Measurements from ENCODE around the gene GIPC1. TPM values are rescaled to one million over a fixed set of nuclear protein-coding genes. Genes with fewer than 3 reads are reported as not detected.
"Not testable (repeated sequence)": the region's sequence is repeated elsewhere in the genome, so short reads cannot be mapped to it uniquely, and the experiment has no call there.

Gene GIPC1
- total and polyA plus RNA-seq, 9 donors, result 14.7 to 64.5 (median 40.9) TPM

- no peaks in the 10 kb centered on the region for H3K36me3 ChIP-seq
- no peak overlapping the region for H3K27ac ChIP-seq
- no peaks in the 10 kb centered on the region for H3K9me3 ChIP-seq
- WGBS, 3 donors, result 51 to 61% (median 52%) methylated on average over 7 of the region's 7 CpGs
- no peak overlapping the region for H3K4me3 ChIP-seq
- no peak for DNase-seq
- no peaks in the 10 kb centered on the region for H3K27me3 ChIP-seq
- intact Hi-C loops (cut with DNase I), result no loop called here
- no peaks in the 10 kb centered on the region for H3K4me1 ChIP-seq (ENCODE audit: insufficient read depth)
- TF ChIP-seq EP300 (IDR thresholded peaks at IDR 0.05) (no peak), CTCF (IDR thresholded peaks at IDR 0.05) (no peak), POLR2A (IDR thresholded peaks at IDR 0.05) (no peak)
Observed at GRCh38 chr19:14542711-14543328, 46.9 kb upstream of the GIPC1 start.

- 79 to 96% (median 84%) methylated on average over 5 of the region's 5 CpGs for WGBS, 3 donors
- H3K27me3 ChIP-seq; intact Hi-C loops (cut with DNase I); H3K9me3 ChIP-seq; H3K4me3 ChIP-seq; H3K4me1 ChIP-seq (ENCODE audit: insufficient read depth); DNase-seq; H3K27ac ChIP-seq; H3K36me3 ChIP-seq: not testable (repeated sequence)
Observed at GRCh38 chr19:14541979-14542378, 46.1 kb upstream of the GIPC1 start.

- Histone ChIP-seq H3K27me3 (no peaks in the 10 kb centered on the region), H3K27ac (no peak overlapping the region), H3K4me1 (ENCODE audit: insufficient read depth) (peaks cover 4% of the 10 kb centered on the region), H3K36me3 (no peaks in the 10 kb centered on the region), H3K9me3 (no peaks in the 10 kb centered on the region), H3K4me3 (no peak overlapping the region)
- WGBS, 3 donors, result 90 to 93% (median 92%) methylated on average over 19 of the region's 19 CpGs
- TF ChIP-seq EP300 (IDR thresholded peaks at IDR 0.05) (no peak), POLR2A (IDR thresholded peaks at IDR 0.05) (no peak), CTCF (IDR thresholded peaks at IDR 0.05) (no peak)
- intact Hi-C loops (cut with DNase I), result no loop called here
- no peak for DNase-seq
Observed at GRCh38 chr19:14540741-14541525, 45.0 kb upstream of the GIPC1 start.

- DNase-seq, result peak; percentile 73 to 81 (median 80)
- TF ChIP-seq CTCF (IDR thresholded peaks at IDR 0.05) (no peak), EP300 (IDR thresholded peaks at IDR 0.05) (no peak), POLR2A (IDR thresholded peaks at IDR 0.05) (no peak)
- Histone ChIP-seq H3K27me3 (no peaks in the 10 kb centered on the region), H3K9me3 (no peaks in the 10 kb centered on the region), H3K4me3 (no peak overlapping the region), H3K27ac (no peak overlapping the region), H3K4me1 (ENCODE audit: insufficient read depth) (peaks cover 4% of the 10 kb centered on the region), H3K36me3 (no peaks in the 10 kb centered on the region)
- WGBS, 3 donors, result 9 to 17% (median 11%) methylated on average over 21 to 23 of the region's 24 CpGs
- intact Hi-C loops (cut with DNase I), result no loop called here
Observed at GRCh38 chr19:14536926-14537692, 41.2 kb upstream of the GIPC1 start.

Data from ovary (tissue), 9 donors.